ENCODE results near the gene HLA-B.

- TF ChIP-seq, protein P1, sequence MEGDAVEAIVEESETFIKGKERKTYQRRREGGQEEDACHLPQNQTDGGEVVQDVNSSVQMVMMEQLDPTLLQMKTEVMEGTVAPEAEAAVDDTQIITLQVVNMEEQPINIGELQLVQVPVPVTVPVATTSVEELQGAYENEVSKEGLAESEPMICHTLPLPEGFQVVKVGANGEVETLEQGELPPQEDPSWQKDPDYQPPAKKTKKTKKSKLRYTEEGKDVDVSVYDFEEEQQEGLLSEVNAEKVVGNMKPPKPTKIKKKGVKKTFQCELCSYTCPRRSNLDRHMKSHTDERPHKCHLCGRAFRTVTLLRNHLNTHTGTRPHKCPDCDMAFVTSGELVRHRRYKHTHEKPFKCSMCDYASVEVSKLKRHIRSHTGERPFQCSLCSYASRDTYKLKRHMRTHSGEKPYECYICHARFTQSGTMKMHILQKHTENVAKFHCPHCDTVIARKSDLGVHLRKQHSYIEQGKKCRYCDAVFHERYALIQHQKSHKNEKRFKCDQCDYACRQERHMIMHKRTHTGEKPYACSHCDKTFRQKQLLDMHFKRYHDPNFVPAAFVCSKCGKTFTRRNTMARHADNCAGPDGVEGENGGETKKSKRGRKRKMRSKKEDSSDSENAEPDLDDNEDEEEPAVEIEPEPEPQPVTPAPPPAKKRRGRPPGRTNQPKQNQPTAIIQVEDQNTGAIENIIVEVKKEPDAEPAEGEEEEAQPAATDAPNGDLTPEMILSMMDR (IDR thresholded peaks at IDR 0.05) = no peak
- no peak for TF ChIP-seq POLR2A (IDR thresholded peaks at IDR 0.05)
Observed at GRCh38 chr6:31383149-31383548, 26.2 kb upstream of the HLA-B start.
